ENCODE data around the gene FADS1. TPM values are rescaled to one million over a fixed set of nuclear protein-coding genes. Genes with fewer than 3 reads are reported as not detected.

The FADS1 gene
- total and polyA plus RNA-seq, 7 donors = 8.6 to 93.2 (median 17.2) TPM

- Histone ChIP-seq H3K4me1 (peaks cover 13% of the 10 kb centered on the region), H3K4me3 (peak overlapping the region; percentile 85), H3K27me3 (ENCODE audit: insufficient read depth in 3 of 3, low read length in 2 of 3) (no peaks in the 10 kb centered on the region), H3K27ac (peak overlapping the region; percentile 92), H3K36me3 (ENCODE audit: insufficient read depth in 1 of 2, low read depth in 1 of 2) (peaks cover 0 to 19% of the 10 kb centered on the region in 2 donors), H3K9me3 (no peaks in the 10 kb centered on the region)
- DNase-seq = peak in 1 of 2 donors; percentile 39
- intact Hi-C loops (cut with DNase I) = no loop called here
- ATAC-seq = no peak
- TF ChIP-seq, protein P1, sequence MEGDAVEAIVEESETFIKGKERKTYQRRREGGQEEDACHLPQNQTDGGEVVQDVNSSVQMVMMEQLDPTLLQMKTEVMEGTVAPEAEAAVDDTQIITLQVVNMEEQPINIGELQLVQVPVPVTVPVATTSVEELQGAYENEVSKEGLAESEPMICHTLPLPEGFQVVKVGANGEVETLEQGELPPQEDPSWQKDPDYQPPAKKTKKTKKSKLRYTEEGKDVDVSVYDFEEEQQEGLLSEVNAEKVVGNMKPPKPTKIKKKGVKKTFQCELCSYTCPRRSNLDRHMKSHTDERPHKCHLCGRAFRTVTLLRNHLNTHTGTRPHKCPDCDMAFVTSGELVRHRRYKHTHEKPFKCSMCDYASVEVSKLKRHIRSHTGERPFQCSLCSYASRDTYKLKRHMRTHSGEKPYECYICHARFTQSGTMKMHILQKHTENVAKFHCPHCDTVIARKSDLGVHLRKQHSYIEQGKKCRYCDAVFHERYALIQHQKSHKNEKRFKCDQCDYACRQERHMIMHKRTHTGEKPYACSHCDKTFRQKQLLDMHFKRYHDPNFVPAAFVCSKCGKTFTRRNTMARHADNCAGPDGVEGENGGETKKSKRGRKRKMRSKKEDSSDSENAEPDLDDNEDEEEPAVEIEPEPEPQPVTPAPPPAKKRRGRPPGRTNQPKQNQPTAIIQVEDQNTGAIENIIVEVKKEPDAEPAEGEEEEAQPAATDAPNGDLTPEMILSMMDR (IDR thresholded peaks at IDR 0.05) = no peak
- 74 to 77% (median 76%) methylated on average over 16 of the region's 16 CpGs for WGBS, 3 donors
Observed at GRCh38 chr11:61814247-61814957, 2.4 kb downstream of the FADS1 start.

DNA sequence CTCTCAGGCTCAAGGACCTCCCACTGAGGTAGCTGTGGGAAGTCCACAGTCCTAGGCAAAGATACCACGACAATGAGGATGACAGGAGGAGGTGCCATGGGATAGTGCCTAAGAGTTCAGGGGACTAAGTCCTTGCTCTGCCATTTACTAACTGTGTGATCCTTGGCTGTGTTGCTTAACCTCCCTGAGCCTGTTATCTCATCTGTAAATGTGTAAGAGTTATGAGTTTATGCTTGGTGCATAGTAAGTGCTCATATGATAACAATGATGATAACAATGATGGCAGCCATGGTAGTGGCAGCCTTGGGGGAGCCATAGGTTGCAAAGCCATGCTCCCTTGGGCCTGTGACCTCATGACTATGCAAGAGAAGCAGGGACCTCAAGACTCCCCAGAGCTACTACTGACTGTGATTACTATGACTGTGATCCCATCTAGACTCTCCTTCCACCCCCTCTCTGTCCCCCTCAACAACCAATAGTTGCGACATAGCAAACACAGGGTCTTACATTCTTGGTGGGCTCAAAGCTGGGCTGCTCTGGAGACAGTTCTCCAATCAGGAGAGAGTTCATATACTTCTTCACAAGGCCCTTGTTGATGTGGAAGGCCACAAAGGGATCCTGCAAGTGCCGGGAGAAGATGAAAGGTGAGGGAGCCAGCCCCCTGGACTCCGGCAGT, 3.9 kb downstream of the FADS1 start:
- DNase-seq (no peak), ATAC-seq (no peak)
- WGBS, 3 donors = 91 to 98% (median 93%) methylated on average over 4 of the region's 4 CpGs
- Histone ChIP-seq H3K27ac (no peak overlapping the region), H3K4me3 (no peak overlapping the region), H3K27me3 (ENCODE audit: insufficient read depth in 3 of 3, low read length in 2 of 3) (no peaks in the 10 kb centered on the region), H3K36me3 (ENCODE audit: insufficient read depth in 1 of 2, low read depth in 1 of 2) (peaks cover 0 to 29% of the 10 kb centered on the region in 2 donors), H3K9me3 (no peaks in the 10 kb centered on the region), H3K4me1 (peaks cover 13% of the 10 kb centered on the region)
- intact Hi-C loops (cut with DNase I) = no loop called here
- TF ChIP-seq, protein P1 (IDR thresholded peaks at IDR 0.05) = no peak

- TF ChIP-seq, protein P1 (IDR thresholded peaks at IDR 0.05) = no peak
- H3K9me3 ChIP-seq = no peaks in the 10 kb centered on the region
- no peak overlapping the region for H3K4me3 ChIP-seq
- intact Hi-C loops (cut with DNase I) = no loop called here
- H3K4me1 ChIP-seq = peaks cover 9% of the 10 kb centered on the region
- no peak for DNase-seq
- H3K36me3 ChIP-seq (ENCODE audit: insufficient read depth in 1 of 2, low read depth in 1 of 2) = peaks cover 0 to 32% of the 10 kb centered on the region in 2 donors
- peak in 3 of 4 donors; percentile 34 to 56 (median 41) for ATAC-seq
- H3K27ac ChIP-seq = peak overlapping the region; percentile 44
- 57 to 79% (median 74%) methylated on average over 5 of the region's 5 CpGs for WGBS, 3 donors
- H3K27me3 ChIP-seq (ENCODE audit: insufficient read depth in 3 of 3, low read length in 2 of 3) = no peaks in the 10 kb centered on the region
Observed at GRCh38 chr11:61811831-61812230, 5.0 kb downstream of the FADS1 start.

- H3K36me3 ChIP-seq (ENCODE audit: insufficient read depth in 1 of 2, low read depth in 1 of 2) = peaks cover 0 to 32% of the 10 kb centered on the region in 2 donors
Observed at GRCh38 chr11:61810671-61811175, 6.1 kb downstream of the FADS1 start.

More at GRCh38 chr11:61810671-61811175, 6.1 kb downstream of the FADS1 start:
- H3K4me1 ChIP-seq = peaks cover 4% of the 10 kb centered on the region
- 92 to 98% (median 93%) methylated on average over 8 of the region's 8 CpGs for whole genome bisulfite sequencing, 3 donors
- H3K4me3 ChIP-seq = no peak overlapping the region
- DNase-seq = no peak
- TF ChIP-seq, protein P1 (IDR thresholded peaks at IDR 0.05) = no peak
- H3K27ac ChIP-seq = no peak overlapping the region
- H3K9me3 ChIP-seq = no peaks in the 10 kb centered on the region
- no peaks in the 10 kb centered on the region for H3K27me3 ChIP-seq (ENCODE audit: insufficient read depth in 3 of 3, low read length in 2 of 3)
- intact Hi-C loops (cut with DNase I) = no loop called here
- ATAC-seq = no peak

Data from psoas muscle (tissue), 8 donors.